ENCODE measurements around the gene DNASE1L3. TPM values are rescaled to one million over a fixed set of nuclear protein-coding genes. Genes with fewer than 3 reads are reported as not detected.

DNASE1L3 gene
- total and polyA plus RNA-seq, 5 donors = 4.0 to 15.6 (median 7.2) TPM

DNA sequence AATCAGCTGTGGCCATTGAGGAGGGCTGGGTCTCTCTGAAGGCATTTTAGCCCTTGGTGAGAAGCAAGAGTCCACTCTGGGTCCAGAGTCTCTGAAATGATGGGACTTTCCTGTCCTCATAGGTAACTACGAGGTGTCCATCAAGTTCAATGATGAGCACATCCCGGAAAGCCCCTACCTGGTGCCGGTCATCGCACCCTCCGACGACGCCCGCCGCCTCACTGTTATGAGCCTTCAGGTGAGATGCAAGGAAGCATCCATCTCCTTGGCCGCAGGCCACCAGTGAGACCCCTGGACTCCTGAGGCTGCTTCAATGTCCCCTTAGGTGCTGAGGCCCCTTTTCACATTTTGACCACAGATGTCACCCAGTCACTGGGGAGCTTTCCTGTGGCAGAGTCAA, 54.9 kb downstream of the DNASE1L3 start:
- no peak for DNase-seq
- Histone ChIP-seq H3K27ac (ENCODE audit: low read length) (no peak overlapping the region), H3K4me3 (ENCODE audit: low read length) (no peak overlapping the region), H3K9me3 (ENCODE audit: control insufficient read depth, low read length) (no peaks in the 10 kb centered on the region), H3K27me3 (ENCODE audit: control insufficient read depth, insufficient read depth) (no peaks in the 10 kb centered on the region), H3K4me1 (ENCODE audit: control insufficient read depth, insufficient read depth, low read length) (no peaks in the 10 kb centered on the region)
- ATAC-seq = no peak
- 96% methylated on average over 10 of the region's 10 CpGs for WGBS
- intact Hi-C loops (cut with DNase I) = no loop called here

DNA sequence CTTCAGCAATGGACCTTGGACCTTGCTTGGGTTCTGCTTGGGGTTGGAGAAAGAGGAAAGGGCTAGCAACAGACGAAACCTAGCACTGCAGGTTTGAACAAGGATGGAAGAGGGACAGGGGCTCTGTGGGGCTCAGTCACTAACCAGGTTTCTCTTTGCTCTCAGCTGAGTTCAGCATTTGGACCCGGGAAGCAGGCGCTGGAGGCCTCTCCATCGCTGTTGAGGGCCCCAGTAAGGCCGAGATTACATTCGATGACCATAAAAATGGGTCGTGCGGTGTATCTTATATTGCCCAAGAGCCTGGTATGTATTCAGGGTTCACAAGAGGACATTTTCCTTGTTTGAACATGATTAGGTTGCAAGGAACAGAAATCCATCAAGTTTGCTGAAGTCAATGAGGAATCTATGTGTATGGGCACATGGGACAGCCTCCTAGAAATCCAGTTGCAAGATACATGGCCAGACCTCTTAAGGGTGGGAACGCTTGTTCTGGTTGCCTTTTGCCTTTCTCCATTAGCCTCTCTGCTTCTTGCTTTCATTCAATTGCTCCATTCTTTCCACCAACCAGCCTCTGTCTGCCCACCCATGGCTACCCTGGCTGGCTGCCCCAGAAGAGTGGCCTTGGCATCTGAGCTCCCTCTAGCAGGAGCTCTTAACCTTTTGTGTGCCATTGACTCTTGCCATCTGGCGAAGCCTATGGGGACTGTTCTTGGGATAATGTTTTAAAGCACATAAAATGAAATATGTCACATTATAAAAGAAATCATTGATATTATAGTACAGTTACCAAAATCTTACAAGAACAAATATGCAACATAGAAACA, 55.9 kb downstream of the DNASE1L3 start:
- Histone ChIP-seq H3K27ac (ENCODE audit: low read length) (no peak overlapping the region), H3K4me3 (ENCODE audit: low read length) (no peak overlapping the region), H3K27me3 (ENCODE audit: control insufficient read depth, insufficient read depth) (no peaks in the 10 kb centered on the region), H3K4me1 (ENCODE audit: control insufficient read depth, insufficient read depth, low read length) (no peaks in the 10 kb centered on the region), H3K9me3 (ENCODE audit: control insufficient read depth, low read length) (no peaks in the 10 kb centered on the region)
- 93% methylated on average over 10 of the region's 10 CpGs for WGBS
- no peak for DNase-seq
- ATAC-seq = no peak
- intact Hi-C loops (cut with DNase I) = no loop called here

DNA sequence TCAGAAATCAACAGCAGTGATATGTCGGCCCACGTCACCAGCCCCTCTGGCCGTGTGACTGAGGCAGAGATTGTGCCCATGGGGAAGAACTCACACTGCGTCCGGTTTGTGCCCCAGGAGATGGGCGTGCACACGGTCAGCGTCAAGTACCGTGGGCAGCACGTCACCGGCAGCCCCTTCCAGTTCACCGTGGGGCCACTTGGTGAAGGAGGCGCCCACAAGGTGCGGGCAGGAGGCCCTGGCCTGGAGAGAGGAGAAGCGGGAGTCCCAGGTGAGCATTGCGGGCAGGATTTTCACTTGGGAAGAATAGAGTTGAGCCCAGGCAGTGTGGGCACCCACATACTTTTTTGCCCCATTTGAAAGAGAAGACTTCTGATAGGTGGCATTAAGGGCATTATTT, 57.4 kb downstream of the DNASE1L3 start:
- Histone ChIP-seq H3K27ac (ENCODE audit: low read length) (no peak overlapping the region), H3K4me3 (ENCODE audit: low read length) (no peak overlapping the region), H3K4me1 (ENCODE audit: control insufficient read depth, insufficient read depth, low read length) (no peaks in the 10 kb centered on the region), H3K27me3 (ENCODE audit: control insufficient read depth, insufficient read depth) (no peaks in the 10 kb centered on the region), H3K9me3 (ENCODE audit: control insufficient read depth, low read length) (no peaks in the 10 kb centered on the region)
- DNase-seq (no peak), ATAC-seq (no peak)
- 97% methylated on average over 16 of the region's 16 CpGs for WGBS
- intact Hi-C loops (cut with DNase I) = no loop called here

DNA sequence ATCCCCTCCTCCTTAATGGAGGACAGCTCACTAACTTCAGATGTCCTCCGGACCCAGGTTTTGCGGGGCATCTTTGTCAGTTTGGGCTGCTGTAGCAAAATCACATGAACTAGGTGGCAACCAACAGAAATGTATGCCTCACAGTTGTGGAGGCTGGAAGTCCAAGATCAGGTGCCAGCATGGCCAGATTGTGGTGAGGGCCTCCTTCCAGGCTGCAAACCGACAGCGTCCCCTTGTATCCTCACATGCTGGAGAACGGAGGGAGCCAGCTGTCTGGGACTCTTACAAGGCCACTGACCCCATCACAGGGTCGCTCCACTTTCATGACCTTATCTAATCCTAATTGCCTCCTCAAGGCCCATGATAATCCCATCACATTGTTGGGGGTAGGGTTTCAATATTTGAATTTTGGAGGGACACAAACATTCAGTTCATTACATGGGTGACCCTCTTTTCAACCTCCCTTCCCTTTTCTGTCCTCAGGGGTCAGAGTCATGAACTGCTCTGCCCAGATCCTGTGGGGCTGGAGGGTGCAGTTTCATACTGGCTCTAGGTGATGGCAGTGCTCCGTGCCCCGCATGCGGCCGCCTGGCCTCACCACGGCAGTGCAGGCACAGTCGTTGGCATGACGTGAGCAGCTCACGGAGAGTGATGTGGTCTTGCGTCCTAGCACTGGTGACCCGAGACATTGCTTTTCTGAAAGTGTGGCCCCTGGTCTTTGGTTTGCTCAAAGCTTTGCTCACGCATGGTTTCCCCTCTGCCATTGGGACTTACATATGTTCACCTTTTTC, 58.4 kb downstream of the DNASE1L3 start:
- 95% methylated on average over 17 of the region's 17 CpGs for WGBS
- no peak overlapping the region for H3K27ac ChIP-seq (ENCODE audit: low read length)
- intact Hi-C loops (cut with DNase I) = no loop called here

DNA sequence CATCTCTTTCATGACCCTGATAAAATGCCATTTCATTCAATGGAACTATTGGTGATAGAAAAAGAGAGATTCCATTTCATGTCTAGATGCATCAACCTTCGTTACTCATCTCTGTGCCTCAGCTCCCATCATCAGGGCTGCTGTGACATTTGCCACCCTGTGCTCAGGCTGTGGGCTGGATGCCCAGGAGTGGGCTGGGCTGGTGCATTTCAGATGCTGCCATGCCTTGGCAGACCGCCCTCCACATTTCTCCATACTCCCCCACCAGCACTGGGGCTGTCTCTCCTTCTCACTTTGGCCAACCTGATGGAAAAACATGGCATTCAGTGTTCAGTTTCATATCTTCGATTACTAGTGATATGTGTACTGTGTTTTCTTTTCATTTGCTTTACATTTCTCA, 59.1 kb downstream of the DNASE1L3 start:
- Histone ChIP-seq H3K27me3 (ENCODE audit: control insufficient read depth, insufficient read depth) (no peaks in the 10 kb centered on the region), H3K27ac (ENCODE audit: low read length) (no peak overlapping the region), H3K9me3 (ENCODE audit: control insufficient read depth, low read length) (no peaks in the 10 kb centered on the region), H3K4me1 (ENCODE audit: control insufficient read depth, insufficient read depth, low read length) (no peaks in the 10 kb centered on the region), H3K4me3 (ENCODE audit: low read length) (no peak overlapping the region)
- WGBS = 64% methylated on average over 3 of the region's 3 CpGs
- intact Hi-C loops (cut with DNase I) = no loop called here
- DNase-seq = peak; percentile 71 to 86 (median 84)
- peak; percentile 78 to 86 for ATAC-seq

More for the DNA sequence above, 58.4 kb downstream of the DNASE1L3 start:
- DNase-seq (no peak), ATAC-seq (no peak)
- no peaks in the 10 kb centered on the region for H3K4me1 ChIP-seq (ENCODE audit: control insufficient read depth, insufficient read depth, low read length)
- H3K27me3 ChIP-seq (ENCODE audit: control insufficient read depth, insufficient read depth) = no peaks in the 10 kb centered on the region
- no peaks in the 10 kb centered on the region for H3K9me3 ChIP-seq (ENCODE audit: control insufficient read depth, low read length)
- no peak overlapping the region for H3K4me3 ChIP-seq (ENCODE audit: low read length)

DNA sequence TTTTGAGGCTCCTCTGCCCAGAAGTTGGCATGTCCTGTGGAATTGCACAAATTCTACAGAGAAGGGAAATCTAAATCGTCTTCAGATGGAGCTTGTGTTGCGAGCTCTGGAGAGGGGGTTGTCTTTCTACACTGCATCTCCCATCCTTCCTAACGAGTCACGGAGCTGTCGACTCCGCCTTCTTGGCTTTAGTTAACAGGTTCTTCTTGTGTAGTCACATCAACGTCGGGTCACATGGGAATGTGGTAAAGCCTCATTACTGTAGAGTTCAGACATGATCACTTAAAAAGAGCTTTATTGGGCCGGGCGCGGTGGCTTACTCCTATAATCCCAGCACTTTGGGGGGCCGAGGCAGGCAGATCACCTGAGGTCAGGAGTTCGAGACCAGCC, 60.0 kb downstream of the DNASE1L3 start:
- ATAC-seq = no peak
- no peaks in the 10 kb centered on the region for H3K4me1 ChIP-seq (ENCODE audit: control insufficient read depth, insufficient read depth, low read length)
- no peaks in the 10 kb centered on the region for H3K9me3 ChIP-seq (ENCODE audit: control insufficient read depth, low read length)
- intact Hi-C loops (cut with DNase I) = no loop called here
- H3K27ac ChIP-seq (ENCODE audit: low read length) = no peak overlapping the region
- DNase-seq = no peak
- 90% methylated on average over 13 of the region's 13 CpGs for WGBS
- no peaks in the 10 kb centered on the region for H3K27me3 ChIP-seq (ENCODE audit: control insufficient read depth, insufficient read depth)
- no peak overlapping the region for H3K4me3 ChIP-seq (ENCODE audit: low read length)

DNA sequence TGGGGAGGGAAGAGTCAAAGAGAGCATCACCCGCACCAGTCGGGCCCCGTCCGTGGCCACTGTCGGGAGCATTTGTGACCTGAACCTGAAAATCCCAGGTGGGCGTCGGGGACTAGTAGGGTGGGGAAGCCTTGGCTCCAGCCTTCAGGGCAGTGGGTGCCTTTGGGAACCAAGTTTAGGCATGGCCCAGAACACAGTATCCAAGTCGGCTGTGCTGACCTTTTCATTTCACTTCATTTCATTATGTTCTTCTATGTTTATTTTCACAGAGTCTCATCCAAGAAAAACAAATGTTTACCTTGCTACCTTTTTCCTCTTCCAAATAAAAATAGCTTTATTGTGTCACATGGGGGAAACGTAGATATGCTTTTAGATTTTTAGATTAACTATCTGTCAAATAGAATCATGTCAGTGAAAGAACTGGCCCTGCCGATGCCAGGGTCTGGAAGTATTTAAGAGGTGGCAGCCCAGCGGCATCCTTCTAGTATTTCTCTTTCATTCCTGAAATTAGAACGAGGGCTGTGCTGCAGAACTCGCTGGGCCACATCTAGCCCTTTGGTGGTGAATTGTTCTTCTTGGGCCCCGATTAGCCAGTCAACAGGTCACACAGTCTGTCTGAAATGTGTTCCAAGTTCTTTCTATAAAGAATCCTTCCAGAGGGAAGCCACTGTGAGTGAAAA, 60.5 kb downstream of the DNASE1L3 start:
- Histone ChIP-seq H3K4me1 (ENCODE audit: control insufficient read depth, insufficient read depth, low read length) (no peaks in the 10 kb centered on the region), H3K9me3 (ENCODE audit: control insufficient read depth, low read length) (no peaks in the 10 kb centered on the region), H3K27ac (ENCODE audit: low read length) (no peak overlapping the region), H3K27me3 (ENCODE audit: control insufficient read depth, insufficient read depth) (no peaks in the 10 kb centered on the region), H3K4me3 (ENCODE audit: low read length) (no peak overlapping the region)
- WGBS = 93% methylated on average over 14 of the region's 14 CpGs
- intact Hi-C loops (cut with DNase I) = no loop called here
- no peak for DNase-seq
- ATAC-seq = no peak

DNA sequence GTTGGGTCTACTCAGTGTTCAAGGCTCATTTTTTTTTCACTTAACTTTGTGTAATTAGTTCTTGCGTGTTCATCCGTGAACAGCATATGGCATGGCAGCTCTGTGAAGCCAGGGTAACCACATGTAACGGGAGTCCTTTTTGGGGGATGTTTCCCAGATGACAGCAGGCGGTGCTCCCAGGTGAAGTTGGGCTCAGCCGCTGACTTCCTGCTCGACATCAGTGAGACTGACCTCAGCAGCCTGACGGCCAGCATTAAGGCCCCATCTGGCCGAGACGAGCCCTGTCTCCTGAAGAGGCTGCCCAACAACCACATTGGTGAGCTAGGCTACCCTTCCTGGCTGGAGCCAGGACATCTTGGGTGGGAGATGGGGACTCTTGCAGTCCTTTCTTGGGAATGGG, 62.7 kb downstream of the DNASE1L3 start:
- Histone ChIP-seq H3K9me3 (ENCODE audit: control insufficient read depth, low read length) (no peaks in the 10 kb centered on the region), H3K4me3 (ENCODE audit: low read length) (no peak overlapping the region), H3K4me1 (ENCODE audit: control insufficient read depth, insufficient read depth, low read length) (no peaks in the 10 kb centered on the region), H3K27ac (ENCODE audit: low read length) (no peak overlapping the region), H3K27me3 (ENCODE audit: control insufficient read depth, insufficient read depth) (no peaks in the 10 kb centered on the region)
- DNase-seq = no peak
- intact Hi-C loops (cut with DNase I) = no loop called here
- 98% methylated on average over 9 of the region's 9 CpGs for WGBS
- ATAC-seq = no peak

DNA sequence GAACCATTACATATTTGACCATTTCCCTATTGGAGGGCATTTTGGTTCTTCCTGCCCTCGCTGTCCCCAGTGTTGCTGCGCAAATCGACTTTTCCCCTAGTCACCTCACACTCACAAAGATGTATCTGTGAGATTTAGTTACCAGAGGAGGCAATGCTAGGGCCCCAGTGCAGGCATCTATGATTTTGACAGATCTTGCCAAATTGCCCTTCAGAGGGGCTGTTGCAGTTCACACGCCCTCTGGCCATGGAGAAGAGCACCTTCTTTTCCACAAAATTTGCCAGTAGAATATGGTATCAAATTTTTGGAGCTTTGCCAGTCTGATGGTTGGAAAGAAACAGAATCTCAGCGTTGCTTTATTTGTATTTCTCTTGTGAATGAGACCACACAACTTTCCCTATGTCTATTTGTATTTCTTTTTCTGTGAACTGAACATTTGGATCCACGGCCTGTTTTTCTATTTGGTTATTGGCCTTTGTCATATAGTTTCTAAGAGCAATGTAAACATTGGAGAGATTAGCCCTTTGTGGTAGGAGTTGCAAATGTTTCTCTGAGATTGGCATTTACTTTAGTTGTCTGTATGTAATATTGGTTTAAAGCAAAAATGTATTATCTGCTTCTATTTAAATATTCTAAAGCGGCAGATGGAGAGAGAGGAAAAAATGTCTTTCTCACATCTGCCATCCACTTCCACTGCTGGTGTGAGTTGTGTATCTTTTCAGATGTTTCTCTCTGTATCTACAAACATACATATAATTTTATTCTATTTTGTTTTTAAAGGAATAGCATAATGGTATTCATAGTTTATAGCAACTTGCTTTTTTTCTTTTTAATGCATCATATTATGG, 66.1 kb downstream of the DNASE1L3 start:
- no peak overlapping the region for H3K4me3 ChIP-seq (ENCODE audit: low read length)
- DNase-seq = no peak
- WGBS = 90% methylated on average over 7 of the region's 7 CpGs
- H3K27me3 ChIP-seq (ENCODE audit: control insufficient read depth, insufficient read depth) = no peaks in the 10 kb centered on the region
- no peak for ATAC-seq
- H3K9me3 ChIP-seq (ENCODE audit: control insufficient read depth, low read length) = no peaks in the 10 kb centered on the region
- intact Hi-C loops (cut with DNase I) = no loop called here
- H3K4me1 ChIP-seq (ENCODE audit: control insufficient read depth, insufficient read depth, low read length) = no peaks in the 10 kb centered on the region
- no peak overlapping the region for H3K27ac ChIP-seq (ENCODE audit: low read length)

DNA sequence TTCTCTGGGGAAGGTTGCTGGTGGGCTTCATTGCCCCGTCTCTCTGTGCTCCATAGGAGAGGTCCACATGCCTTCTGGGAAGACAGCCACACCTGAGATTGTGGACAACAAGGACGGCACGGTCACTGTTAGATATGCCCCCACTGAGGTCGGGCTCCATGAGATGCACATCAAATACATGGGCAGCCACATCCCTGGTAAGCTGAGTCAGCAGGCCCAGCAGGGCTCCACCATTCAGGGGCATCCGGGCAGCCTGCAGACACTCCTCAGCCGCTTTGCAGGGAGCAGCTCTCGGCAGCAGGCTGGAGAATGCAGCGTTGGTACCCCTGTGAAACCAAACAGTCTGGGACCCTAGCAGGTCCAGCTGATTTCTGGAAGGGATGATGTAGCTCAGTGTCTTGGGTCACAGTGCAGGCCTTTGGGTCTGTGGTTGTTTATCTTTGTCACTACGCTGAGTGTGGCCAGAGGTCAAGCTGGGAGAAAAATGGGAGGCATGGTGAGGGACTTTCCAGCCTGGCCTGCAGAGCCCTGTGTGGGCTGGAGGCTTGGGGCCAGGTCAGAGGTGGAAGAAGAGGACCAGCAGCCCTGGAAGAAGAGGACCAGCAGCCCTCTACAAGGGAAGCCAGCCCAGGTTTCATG, 67.2 kb downstream of the DNASE1L3 start:
- Histone ChIP-seq H3K27me3 (ENCODE audit: control insufficient read depth, insufficient read depth) (no peaks in the 10 kb centered on the region), H3K27ac (ENCODE audit: low read length) (no peak overlapping the region), H3K4me1 (ENCODE audit: control insufficient read depth, insufficient read depth, low read length) (no peaks in the 10 kb centered on the region), H3K4me3 (ENCODE audit: low read length) (no peak overlapping the region), H3K9me3 (ENCODE audit: control insufficient read depth, low read length) (no peaks in the 10 kb centered on the region)
- 87% methylated on average over 9 of the region's 9 CpGs for WGBS
- DNase-seq (no peak), ATAC-seq (no peak)
- intact Hi-C loops (cut with DNase I) = no loop called here
